Brain microvascular endothelial cell (primary cell): ENCODE data around the gene ADAM8.

Source experiments
- DNase-seq: peaks from one replicate; pipeline ENCODE4 v3.0.0-alpha.2; 2020
- H3K27ac ChIP-seq: fragments of 250-450 bp; sonication (Bioruptor Pico); 2 replicates; pipeline ENCODE4 v1.5.1; 2020; ENCODE audit warnings: mild to moderate bottlenecking, moderate library complexity
- H3K27me3 ChIP-seq: fragments of 250-450 bp; sonication (Bioruptor Pico); replicated peaks from 2 replicates; pipeline ENCODE4 v1.5.1; 2020; ENCODE audit warnings: mild to moderate bottlenecking
- H3K36me3 ChIP-seq: fragments of 250-450 bp; sonication (Bioruptor Pico); replicated peaks from 2 replicates; pipeline ENCODE4 v1.5.1; 2020; ENCODE audit warnings: mild to moderate bottlenecking
- H3K4me3 ChIP-seq: 2 replicates; pipeline ENCODE4 v1.5.1; 2011; ENCODE audit warnings: low read depth, mild to moderate bottlenecking, control low read depth, low read length, moderate library complexity
- CTCF ChIP-seq: IDR thresholded peaks from 2 replicates; pipeline ENCODE4 v1.5.1; 2011; ENCODE audit warnings: low read depth, mild to moderate bottlenecking, moderate library complexity, low read length, control low read depth, inconsistent platforms; ENCODE audit errors: missing control alignments
- in situ Hi-C: cut with HindIII; loops from 2 replicates; pipeline ENCODE4 v1.10.0; 2017; ENCODE audit warnings: low sequenced_read_pairs, low pct_ligation_motif_present

Gene ADAM8

GRCh38 chr10:133281628-133282372 is 5.1 kb upstream of the ADAM8 start:
- Histone ChIP-seq H3K36me3 (peaks cover 49% of the 10 kb centered on the region), H3K27me3 (no peaks in the 10 kb centered on the region), H3K4me3 (no peak overlapping the region), H3K27ac (no peak overlapping the region)
- in situ Hi-C loops = no loop called here
- TF ChIP-seq CTCF = no peak
- no peak for DNase-seq

GRCh38 chr10:133281084-133281483 is 4.4 kb upstream of the ADAM8 start:
- H3K4me3 ChIP-seq = no peak overlapping the region
- H3K27ac ChIP-seq = no peak overlapping the region
- H3K36me3 ChIP-seq = peaks cover 44% of the 10 kb centered on the region
- no peak for TF ChIP-seq CTCF
- H3K27me3 ChIP-seq = peaks cover 2% of the 10 kb centered on the region
- in situ Hi-C loops = no loop called here
- no peak for DNase-seq

- no peak overlapping the region for H3K27ac ChIP-seq
- in situ Hi-C loops = no loop called here
- H3K27me3 ChIP-seq = peaks cover 2% of the 10 kb centered on the region
Observed at GRCh38 chr10:133280391-133281059, 3.9 kb upstream of the ADAM8 start.

GRCh38 chr10:133279326-133280226 is 2.9 kb upstream of the ADAM8 start:
- no peak for DNase-seq
- no peak overlapping the region for H3K27ac ChIP-seq
- H3K27me3 ChIP-seq = peaks cover 2% of the 10 kb centered on the region
- no peak for TF ChIP-seq CTCF
- no peak overlapping the region for H3K4me3 ChIP-seq
- peaks cover 31% of the 10 kb centered on the region for H3K36me3 ChIP-seq
- in situ Hi-C loops = no loop called here

More at GRCh38 chr10:133280391-133281059, 3.9 kb upstream of the ADAM8 start:
- no peak for DNase-seq
- Histone ChIP-seq H3K36me3 (peaks cover 39% of the 10 kb centered on the region), H3K4me3 (no peak overlapping the region)
- no peak for TF ChIP-seq CTCF

- H3K27ac ChIP-seq = peak overlapping the region; percentile 29
- TF ChIP-seq CTCF = no peak
- peaks cover 2% of the 10 kb centered on the region for H3K27me3 ChIP-seq
- H3K4me3 ChIP-seq = no peak overlapping the region
- in situ Hi-C loops = no loop called here
- DNase-seq = peak; percentile 42
- peaks cover 24% of the 10 kb centered on the region for H3K36me3 ChIP-seq
Observed at GRCh38 chr10:133278577-133279265, 2.1 kb upstream of the ADAM8 start.
